HG03135 (cell line): ENCODE data around the gene CTRB1.
"Not testable (repeated sequence)": the region's sequence is repeated elsewhere in the genome, so short reads cannot be mapped to it uniquely, and the experiment has no call there.

ENCODE experiments used
- ATAC-seq: cut with Tn5 transposase; IDR thresholded peaks from one replicate; pipeline ENCODE4 v1.9.1; 2021; ENCODE audit warnings: mild to moderate bottlenecking, moderate library complexity; ENCODE audit not compliant: unreplicated experiment

Gene CTRB1

DNA sequence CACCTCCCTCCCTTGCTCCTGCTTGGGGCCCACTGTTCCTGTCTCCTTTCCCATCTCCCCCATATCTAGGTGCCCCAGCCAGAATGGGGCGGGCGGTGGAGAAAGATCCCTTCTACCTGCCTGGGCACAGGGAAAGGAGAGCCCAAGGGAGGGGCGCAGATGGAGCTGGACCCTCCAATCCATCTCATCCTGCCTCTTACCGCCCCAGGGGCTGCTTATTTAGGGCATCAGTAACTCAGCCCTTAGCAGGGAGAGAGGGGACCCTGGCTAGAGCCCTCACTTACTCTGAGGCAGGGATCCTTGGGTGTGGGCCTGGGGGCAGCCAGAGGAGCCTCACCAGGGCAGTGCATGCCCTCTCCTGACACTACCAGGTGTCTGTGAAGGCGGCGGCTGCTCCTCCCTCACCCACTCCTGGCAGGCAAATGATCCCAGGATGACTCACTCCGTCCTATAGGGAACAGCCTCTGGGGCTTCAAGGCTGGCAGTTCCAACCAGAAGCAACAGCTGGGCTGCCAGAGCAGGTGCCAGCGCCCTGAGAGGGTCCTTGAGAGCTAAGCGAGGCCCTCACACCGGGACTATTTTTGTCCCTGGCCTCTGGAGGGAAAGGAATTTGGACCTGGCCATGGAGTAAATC, 49.0 kb downstream of the CTRB1 start:
- no peak for ATAC-seq

GRCh38 chr16:75269358-75269757, 50.6 kb downstream of the CTRB1 start:
- ATAC-seq = not testable (repeated sequence)

DNA sequence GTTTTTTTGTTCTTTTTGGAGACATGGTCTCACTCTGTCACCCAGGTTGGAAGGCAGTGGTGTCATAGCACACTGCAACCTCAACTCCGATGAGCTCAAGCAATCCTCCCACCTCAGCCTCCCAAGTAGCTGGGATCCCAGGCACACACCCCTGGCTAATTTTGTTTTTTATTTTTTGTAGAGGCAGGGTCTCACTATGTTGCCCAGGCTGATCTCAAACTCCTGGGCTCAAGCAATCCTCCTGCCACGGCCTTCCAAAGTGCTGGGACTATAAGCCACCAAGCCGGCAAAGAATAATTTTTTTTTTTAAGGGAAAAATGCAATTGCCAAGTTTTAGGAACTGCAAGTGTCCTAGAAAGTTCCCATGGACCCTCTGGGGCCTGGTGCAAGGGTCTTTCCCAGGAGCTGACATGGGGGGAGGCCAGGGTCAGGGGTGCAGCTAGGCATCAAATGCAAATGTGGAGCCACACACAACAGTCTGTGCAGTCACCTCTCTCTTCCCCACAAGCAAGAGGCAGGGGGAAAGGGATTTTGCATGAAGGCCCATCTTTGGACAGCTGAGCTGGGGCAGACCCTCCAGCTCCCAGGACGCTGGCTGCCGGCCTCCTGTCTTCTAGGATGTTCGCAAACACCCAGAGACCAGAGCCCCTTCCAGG, 52.8 kb downstream of the CTRB1 start:
- ATAC-seq = no peak

DNA sequence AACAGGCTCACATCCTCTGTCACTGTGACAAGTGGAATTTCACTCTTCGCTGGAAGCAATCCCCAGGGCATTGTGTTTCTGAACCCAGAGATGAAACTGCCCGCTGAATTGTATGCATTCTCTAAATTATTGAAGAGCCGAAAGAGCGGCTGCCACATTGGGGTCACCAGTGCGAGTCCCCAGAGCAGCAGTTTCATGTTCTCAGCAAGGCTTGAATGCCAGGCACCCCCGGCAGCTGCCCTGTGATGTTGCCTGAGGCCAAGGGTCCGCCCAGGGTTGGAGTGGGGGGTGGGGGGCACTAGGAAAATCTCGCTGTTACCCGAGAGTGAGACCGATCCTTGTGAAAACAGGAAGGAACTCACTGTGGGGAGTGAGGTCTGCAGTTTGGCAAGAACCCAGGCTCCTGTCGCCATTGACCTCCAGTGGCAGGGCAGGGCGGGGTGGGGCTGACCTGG, 53.3 kb downstream of the CTRB1 start:
- ATAC-seq = no peak

DNA sequence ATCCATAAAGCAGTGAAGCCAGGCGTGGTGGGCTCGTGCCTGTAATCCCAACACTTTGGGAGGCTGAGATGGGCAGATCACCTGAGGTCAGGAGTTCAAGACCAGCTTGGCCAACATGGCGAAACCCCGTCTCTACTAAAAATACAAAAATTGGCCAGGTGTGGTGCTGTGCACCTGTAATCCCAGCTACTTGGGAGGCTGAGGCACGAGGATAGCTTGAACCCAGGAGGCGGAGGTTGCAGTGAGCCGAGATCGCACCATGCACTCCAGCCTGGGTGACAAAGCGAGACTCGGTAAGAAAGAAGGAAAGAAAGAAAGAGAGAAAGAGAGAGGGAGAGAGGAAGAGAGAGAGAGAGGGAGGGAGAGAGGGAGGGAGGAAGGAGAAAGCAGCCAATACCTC, 53.8 kb downstream of the CTRB1 start:
- not testable (repeated sequence) for ATAC-seq

DNA sequence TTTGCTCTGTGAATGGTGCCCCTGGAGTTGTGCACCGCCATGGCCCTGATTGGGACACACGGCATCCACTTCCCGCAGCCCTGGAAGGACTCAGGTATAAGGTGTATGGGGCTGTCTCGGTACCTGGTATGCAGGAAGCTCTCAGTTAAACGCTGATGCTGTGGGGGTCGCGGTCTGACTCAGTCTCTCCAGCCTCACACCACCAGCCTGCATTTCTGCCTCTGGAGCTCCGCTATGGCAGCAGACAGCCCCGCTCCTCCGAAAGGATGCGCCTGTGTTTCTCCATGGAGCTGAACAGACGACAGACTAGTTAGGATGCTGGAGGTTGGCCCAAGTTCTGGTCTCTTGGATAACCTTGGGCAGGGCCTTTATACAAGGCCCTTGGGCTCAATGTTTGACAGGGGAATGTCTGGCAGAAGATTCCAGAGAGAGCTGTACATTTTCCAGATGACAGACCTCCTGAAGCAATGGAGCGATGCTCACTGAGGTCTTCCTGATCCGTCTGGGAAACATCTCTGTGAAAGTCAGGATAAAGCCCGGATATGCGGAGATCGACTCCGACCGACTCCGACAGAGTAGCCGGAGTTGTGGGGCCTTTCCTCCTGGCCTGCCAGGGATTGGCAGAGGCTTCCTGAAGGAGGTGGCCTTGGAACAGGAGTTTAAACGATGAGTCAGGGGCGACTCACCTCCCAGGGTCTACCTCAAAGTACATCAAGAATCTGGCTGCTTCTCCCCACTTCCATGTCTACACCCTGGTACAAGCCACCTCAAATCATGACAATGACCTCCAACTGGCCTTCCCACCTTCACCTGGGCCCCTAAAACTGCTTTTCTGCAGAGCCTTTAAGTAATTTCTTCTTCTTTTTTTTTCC, 54.5 kb downstream of the CTRB1 start:
- ATAC-seq = no peak
